Testis (tissue), 2 donors: ENCODE results near the gene PRF1.

Experiments used
- POLR2A ChIP-seq: fragments of 450-650 bp; IDR thresholded peaks from one replicate; pipeline ENCODE4 v1.6.1; 2017; ENCODE audit warnings: antibody characterized with exemption, mild to moderate bottlenecking, moderate library complexity
- TF ChIP-seq, protein P1 (sequence below), 3 experiments: fragments of 450-650 bp in 2 of 3; fragments of 200-600 bp in 1 of 3; sonication (generic) in 1 of 3; IDR thresholded peaks; one replicate each; pipeline ENCODE4 v1.5.1; 2016 to 2019; ENCODE audit warnings: antibody characterized with exemption in 3 of 3, mild to moderate bottlenecking in 2 of 3, moderate library complexity in 1 of 3

DNA sequence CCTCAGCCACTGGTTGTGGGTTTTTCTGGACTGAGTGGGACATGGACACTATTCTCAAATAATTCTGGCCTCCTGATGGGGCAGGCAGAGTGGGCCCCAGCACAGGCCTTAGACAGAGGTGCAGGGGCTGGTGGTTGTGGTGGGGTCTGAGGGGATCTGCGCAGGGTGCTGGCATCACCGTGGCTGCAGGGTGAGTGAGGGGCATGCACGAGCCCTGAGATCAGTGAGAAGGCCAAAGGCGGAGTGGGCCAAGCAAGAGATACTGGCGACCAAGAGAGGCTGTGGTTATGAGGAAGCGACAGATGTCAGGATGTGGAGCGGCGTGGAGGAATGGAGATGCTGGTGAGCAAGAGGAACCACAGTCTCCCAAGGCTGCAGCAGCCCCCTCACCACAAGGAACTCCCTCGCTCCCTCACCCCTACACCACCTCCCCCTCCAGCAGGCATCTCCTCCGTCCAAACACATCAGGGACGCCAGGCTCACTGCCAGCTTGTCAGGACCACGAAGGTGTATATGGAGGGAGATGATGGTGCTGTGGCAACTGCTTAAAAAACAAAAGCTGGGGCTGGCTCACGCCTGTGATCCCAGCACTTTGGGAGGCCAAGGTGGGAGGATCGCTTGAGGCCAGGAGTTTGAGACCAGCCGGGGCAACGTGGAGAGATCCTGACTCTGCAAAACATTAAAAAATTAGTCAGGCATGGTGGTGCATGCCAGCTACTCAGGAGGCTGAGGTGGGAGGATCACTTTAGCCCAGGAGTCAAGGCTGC lies 9.6 kb downstream of the PRF1 start:
- TF ChIP-seq, protein P1, sequence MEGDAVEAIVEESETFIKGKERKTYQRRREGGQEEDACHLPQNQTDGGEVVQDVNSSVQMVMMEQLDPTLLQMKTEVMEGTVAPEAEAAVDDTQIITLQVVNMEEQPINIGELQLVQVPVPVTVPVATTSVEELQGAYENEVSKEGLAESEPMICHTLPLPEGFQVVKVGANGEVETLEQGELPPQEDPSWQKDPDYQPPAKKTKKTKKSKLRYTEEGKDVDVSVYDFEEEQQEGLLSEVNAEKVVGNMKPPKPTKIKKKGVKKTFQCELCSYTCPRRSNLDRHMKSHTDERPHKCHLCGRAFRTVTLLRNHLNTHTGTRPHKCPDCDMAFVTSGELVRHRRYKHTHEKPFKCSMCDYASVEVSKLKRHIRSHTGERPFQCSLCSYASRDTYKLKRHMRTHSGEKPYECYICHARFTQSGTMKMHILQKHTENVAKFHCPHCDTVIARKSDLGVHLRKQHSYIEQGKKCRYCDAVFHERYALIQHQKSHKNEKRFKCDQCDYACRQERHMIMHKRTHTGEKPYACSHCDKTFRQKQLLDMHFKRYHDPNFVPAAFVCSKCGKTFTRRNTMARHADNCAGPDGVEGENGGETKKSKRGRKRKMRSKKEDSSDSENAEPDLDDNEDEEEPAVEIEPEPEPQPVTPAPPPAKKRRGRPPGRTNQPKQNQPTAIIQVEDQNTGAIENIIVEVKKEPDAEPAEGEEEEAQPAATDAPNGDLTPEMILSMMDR (IDR thresholded peaks at IDR 0.05) = no peak
- TF ChIP-seq POLR2A = no peak
